Neuronal stem cell (in vitro differentiated cells): ENCODE data around the gene MTRF1L.

Experiments
- DNase-seq: peaks from one replicate; pipeline ENCODE4 v3.0.0-alpha.2; 2013; ENCODE audit warnings: low spot score
- H2AFZ ChIP-seq: one replicate; pipeline ENCODE4 v1.6.1; 2013; ENCODE audit warnings: mild to moderate bottlenecking, low read length, inconsistent platforms
- H2AK5ac ChIP-seq: 2 replicates; pipeline ENCODE4 v1.6.1; 2013; ENCODE audit warnings: low read depth, mild to moderate bottlenecking, inconsistent platforms, low read length, moderate library complexity, mixed read lengths
- H2BK120ac ChIP-seq: 2 replicates; pipeline ENCODE4 v1.6.1; 2013; ENCODE audit warnings: low read depth, mild to moderate bottlenecking, inconsistent platforms, low read length, moderate library complexity, mixed read lengths
- H2BK12ac ChIP-seq: one replicate; pipeline ENCODE4 v1.6.1; 2013; ENCODE audit warnings: low read length, inconsistent platforms
- H2BK15ac ChIP-seq: 2 replicates; pipeline ENCODE4 v1.6.1; 2013; ENCODE audit warnings: mild to moderate bottlenecking, low read length, inconsistent platforms, mixed read lengths
- H2BK5ac ChIP-seq: one replicate; pipeline ENCODE4 v1.6.1; 2013; ENCODE audit warnings: inconsistent platforms, mild to moderate bottlenecking, low read length, moderate library complexity
- H3K14ac ChIP-seq: one replicate; pipeline ENCODE4 v1.6.1; 2013; ENCODE audit warnings: low read length, inconsistent platforms
- H3K18ac ChIP-seq: 2 replicates; pipeline ENCODE4 v1.6.1; 2013; ENCODE audit warnings: low read length, inconsistent platforms
- H3K23ac ChIP-seq: 2 replicates; pipeline ENCODE4 v1.6.1; 2013; ENCODE audit warnings: low read depth, mild to moderate bottlenecking, mixed read lengths, low read length, inconsistent platforms; ENCODE audit not compliant: poor library complexity
- H3K27ac ChIP-seq: replicated peaks from 3 replicates; pipeline ENCODE4 v1.5.1; 2013; ENCODE audit warnings: low read length, inconsistent platforms
- H3K27me3 ChIP-seq, 3 experiments: 2 replicates each; pipeline ENCODE4 v1.6.1; 2013; ENCODE audit warnings: low read length in 3 of 3, mild to moderate bottlenecking in 2 of 3, inconsistent platforms in 1 of 3, low read depth in 1 of 3, mixed read lengths in 1 of 3, moderate library complexity in 1 of 3; ENCODE audit not compliant: control insufficient read depth in 3 of 3, insufficient read depth in 3 of 3
- H3K36me3 ChIP-seq, 2 donors: replicated peaks in 1 of 2; 2 replicates each; pipeline ENCODE4 v1.6.1; 2013; ENCODE audit warnings: low read length in 2 of 2; ENCODE audit not compliant: control insufficient read depth in 2 of 2, insufficient read depth in 2 of 2
- H3K4ac ChIP-seq: 2 replicates; pipeline ENCODE4 v1.6.1; 2013; ENCODE audit warnings: inconsistent platforms, mild to moderate bottlenecking, low read length, moderate library complexity
- H3K4me1 ChIP-seq, 2 donors: 1 replicate in 1 of 2; 2 replicates in 1 of 2; pipeline ENCODE4 v1.6.1; 2013; ENCODE audit warnings: low read length in 2 of 2, low read depth in 1 of 2; ENCODE audit not compliant: control insufficient read depth in 2 of 2, insufficient read depth in 1 of 2
- H3K4me2 ChIP-seq: one replicate; pipeline ENCODE4 v1.6.1; 2013; ENCODE audit warnings: mild to moderate bottlenecking, low read length, inconsistent platforms; ENCODE audit not compliant: insufficient read depth, poor library complexity, severe bottlenecking
- H3K4me3 ChIP-seq, 2 donors: 2 replicates each; pipeline ENCODE4 v1.5.1; 2013; ENCODE audit warnings: low read length in 2 of 2, mild to moderate bottlenecking in 2 of 2, inconsistent platforms in 1 of 2, moderate library complexity in 1 of 2
- H3K79me1 ChIP-seq: one replicate; pipeline ENCODE4 v1.6.1; 2013; ENCODE audit warnings: low read depth, mild to moderate bottlenecking, inconsistent platforms, low read length, moderate library complexity
- H3K9ac ChIP-seq: one replicate; pipeline ENCODE4 v1.6.1; 2013; ENCODE audit warnings: mild to moderate bottlenecking, low read depth, low read length, inconsistent platforms; ENCODE audit not compliant: poor library complexity
- H3K9me3 ChIP-seq, 2 donors: replicated peaks in 1 of 2; 2 replicates each; pipeline versions ENCODE3 to v1.6.1; 2013; ENCODE audit warnings: low read length in 2 of 2, mild to moderate bottlenecking in 2 of 2, inconsistent platforms in 1 of 2, low read depth in 1 of 2, mixed read lengths in 1 of 2, moderate library complexity in 1 of 2; ENCODE audit not compliant: control insufficient read depth in 2 of 2, insufficient read depth in 1 of 2
- H4K8ac ChIP-seq: one replicate; pipeline ENCODE4 v1.6.1; 2013; ENCODE audit warnings: low read depth, mild to moderate bottlenecking, inconsistent platforms, low read length, moderate library complexity
- H4K91ac ChIP-seq: one replicate; pipeline ENCODE4 v1.6.1; 2013; ENCODE audit warnings: low read length, low read depth, mild to moderate bottlenecking, inconsistent platforms; ENCODE audit not compliant: poor library complexity
- WGBS, 2 donors: extraction: QIAGEN DNeasy Blood & Tissue Kit; methylation state at CpG; one replicate each; pipeline ENCODE4 v1.1.7; 2013; ENCODE audit warnings: missing lambda C conversion rate in 2 of 2, mixed read lengths in 1 of 2; ENCODE audit not compliant: insufficient read length in 2 of 2, insufficient replicate concordance in 1 of 2; ENCODE audit errors: extremely low coverage in 2 of 2; 5-methylcytosine and 5-hydroxymethylcytosine counted together

Gene MTRF1L

DNA sequence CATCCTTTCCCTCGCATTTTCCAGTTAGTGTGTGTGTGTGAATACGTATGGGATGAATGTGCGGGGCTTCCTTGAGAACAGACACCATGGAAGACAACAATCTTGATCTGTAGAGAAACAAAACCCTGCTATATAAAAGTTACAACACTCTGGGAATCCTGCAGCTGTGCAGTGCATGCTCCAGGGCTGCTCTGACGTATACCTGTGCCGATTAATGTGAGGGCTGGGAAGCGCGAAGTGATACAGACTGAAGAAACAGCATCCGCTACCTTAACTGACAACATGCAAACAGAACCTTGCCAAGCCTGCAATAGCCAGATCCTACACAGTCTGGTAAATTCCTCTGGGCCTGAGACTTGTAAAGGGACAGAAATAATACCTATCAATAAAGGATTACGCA is 31.6 kb upstream of the MTRF1L start:
- no CpG with 5 or more reads among the region's 9 CpGs for WGBS, 2 donors
- Histone ChIP-seq H3K4ac (no peak overlapping the region), H3K9me3 (no peaks in the 10 kb centered on the region), H3K27me3 (no peaks in the 10 kb centered on the region), H3K23ac (no peak overlapping the region), H3K9ac (no peak overlapping the region), H3K4me1 (no peaks in the 10 kb centered on the region), H3K4me2 (no peak overlapping the region), H2AFZ (no peak overlapping the region), H4K91ac (no peak overlapping the region), H2BK12ac (no peak overlapping the region), H3K79me1 (no peaks in the 10 kb centered on the region), H3K18ac (no peak overlapping the region), H2BK15ac (no peak overlapping the region), H3K4me3 (no peak overlapping the region), H4K8ac (no peak overlapping the region), H3K14ac (no peak overlapping the region), H3K27ac (no peak overlapping the region), H2AK5ac (no peak overlapping the region), H2BK5ac (no peak overlapping the region), H2BK120ac (no peak overlapping the region), H3K36me3 (no peaks in the 10 kb centered on the region)
- no peak for DNase-seq

DNA sequence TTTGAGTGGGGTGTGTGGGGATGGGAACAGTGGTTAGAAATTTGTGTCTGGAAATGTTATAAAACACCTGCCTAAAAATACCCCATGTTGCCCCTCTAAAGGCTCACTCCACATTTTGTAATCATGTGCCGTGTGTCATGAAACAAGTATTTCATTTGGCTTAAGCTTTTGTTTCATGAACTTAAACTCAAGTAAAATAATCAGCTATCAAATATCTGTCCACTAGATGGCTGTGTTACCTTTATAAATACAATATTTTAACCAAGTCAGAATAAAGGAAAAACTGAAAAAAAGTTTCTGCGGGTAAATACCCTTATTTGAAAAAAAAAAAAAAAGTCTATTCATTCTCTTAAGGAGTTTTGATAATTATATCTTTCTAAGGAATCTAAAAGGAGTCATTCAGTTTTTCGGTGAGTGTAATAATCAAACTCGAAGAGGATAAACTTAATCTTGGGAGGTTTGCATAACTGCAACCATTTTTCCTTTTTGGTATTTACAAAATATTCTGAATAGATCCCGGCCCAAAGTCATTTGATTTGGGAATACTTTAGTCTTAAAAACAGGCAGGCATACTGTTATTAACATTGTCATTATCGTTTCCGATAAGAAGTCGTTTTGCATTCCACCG is 29.9 kb upstream of the MTRF1L start:
- Histone ChIP-seq H3K4me2 (no peak overlapping the region), H4K8ac (no peak overlapping the region), H2BK15ac (no peak overlapping the region), H3K79me1 (no peaks in the 10 kb centered on the region), H3K18ac (no peak overlapping the region), H2BK5ac (no peak overlapping the region), H3K36me3 (no peaks in the 10 kb centered on the region), H3K27ac (no peak overlapping the region), H3K14ac (no peak overlapping the region), H4K91ac (no peak overlapping the region), H3K4me1 (no peaks in the 10 kb centered on the region), H2AFZ (no peak overlapping the region), H3K4me3 (no peak overlapping the region), H2BK120ac (no peak overlapping the region), H3K9ac (no peak overlapping the region), H2BK12ac (no peak overlapping the region), H3K23ac (no peak overlapping the region), H2AK5ac (no peak overlapping the region), H3K27me3 (no peaks in the 10 kb centered on the region), H3K4ac (no peak overlapping the region), H3K9me3 (no peaks in the 10 kb centered on the region)
- no CpG with 5 or more reads among the region's 9 CpGs for WGBS, 2 donors
- no peak for DNase-seq

DNA sequence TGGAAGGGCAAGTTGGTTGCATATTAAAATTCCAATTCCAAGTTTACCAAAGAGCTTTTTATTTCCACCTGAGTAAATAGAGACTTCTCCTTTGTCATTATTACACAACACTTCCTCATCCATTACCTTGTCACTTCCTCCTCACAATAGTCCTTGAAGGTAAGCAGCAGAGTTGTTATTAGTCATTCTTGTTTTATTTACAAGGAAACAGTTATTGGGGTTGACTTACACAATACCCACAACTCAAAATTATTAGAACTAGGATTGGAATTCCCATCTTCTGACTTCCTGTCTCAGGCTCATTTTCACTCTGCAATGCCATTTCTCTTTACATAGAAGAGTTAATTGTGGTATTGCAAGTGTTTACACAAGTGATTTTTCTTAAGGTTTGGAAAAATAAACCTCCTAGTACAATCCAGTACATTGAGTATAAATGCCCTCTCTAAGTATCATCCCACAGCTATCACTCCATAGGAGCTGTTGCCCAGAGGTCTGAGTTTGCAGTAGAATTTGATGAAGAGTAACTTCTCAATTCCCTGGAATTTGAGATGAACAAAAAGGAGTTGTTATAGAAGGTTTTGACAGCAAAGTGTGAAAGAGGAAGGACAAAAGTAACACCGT is 28.9 kb upstream of the MTRF1L start:
- H3K9me3 ChIP-seq: no peaks in the 10 kb centered on the region
- H2AK5ac ChIP-seq: no peak overlapping the region
- no peaks in the 10 kb centered on the region for H3K36me3 ChIP-seq
- no peak overlapping the region for H3K4ac ChIP-seq
- no CpG with 5 or more reads among the region's 1 CpG for WGBS, 2 donors
- no peak overlapping the region for H3K9ac ChIP-seq
- H3K4me2 ChIP-seq: no peak overlapping the region
- no peaks in the 10 kb centered on the region for H3K79me1 ChIP-seq
- H2BK120ac ChIP-seq: no peak overlapping the region
- DNase-seq: no peak
- no peak overlapping the region for H2BK5ac ChIP-seq
- no peak overlapping the region for H3K27ac ChIP-seq
- no peak overlapping the region for H2BK15ac ChIP-seq
- H3K23ac ChIP-seq: no peak overlapping the region
- H3K4me1 ChIP-seq: no peaks in the 10 kb centered on the region
- no peak overlapping the region for H4K8ac ChIP-seq
- no peaks in the 10 kb centered on the region for H3K27me3 ChIP-seq
- no peak overlapping the region for H3K14ac ChIP-seq
- no peak overlapping the region for H4K91ac ChIP-seq
- H3K18ac ChIP-seq: no peak overlapping the region
- H3K4me3 ChIP-seq: no peak overlapping the region
- no peak overlapping the region for H2AFZ ChIP-seq
- H2BK12ac ChIP-seq: no peak overlapping the region

GRCh38 chr6:153028963-153029362 is 26.5 kb upstream of the MTRF1L start:
- H3K14ac ChIP-seq: no peak overlapping the region
- no peak overlapping the region for H2BK12ac ChIP-seq
- no peak overlapping the region for H4K8ac ChIP-seq
- no peak overlapping the region for H3K27ac ChIP-seq
- H3K9ac ChIP-seq: no peak overlapping the region
- no peak overlapping the region for H3K23ac ChIP-seq
- H2AFZ ChIP-seq: no peak overlapping the region
- H3K4me3 ChIP-seq: no peak overlapping the region
- H3K4me2 ChIP-seq: no peak overlapping the region
- H3K18ac ChIP-seq: no peak overlapping the region
- H3K9me3 ChIP-seq: no peaks in the 10 kb centered on the region
- no peak overlapping the region for H2BK5ac ChIP-seq
- H3K4me1 ChIP-seq: no peaks in the 10 kb centered on the region
- H4K91ac ChIP-seq: no peak overlapping the region
- H3K27me3 ChIP-seq: no peaks in the 10 kb centered on the region
- no peak overlapping the region for H2BK15ac ChIP-seq
- no peak overlapping the region for H3K4ac ChIP-seq
- no peaks in the 10 kb centered on the region for H3K36me3 ChIP-seq
- WGBS, 2 donors: no CpG with 5 or more reads among the region's 4 CpGs
- H3K79me1 ChIP-seq: no peaks in the 10 kb centered on the region
- H2BK120ac ChIP-seq: no peak overlapping the region
- H2AK5ac ChIP-seq: no peak overlapping the region
- DNase-seq: no peak
